AG04450 (cell line): ENCODE measurements around the gene SKI. TPM values are rescaled to one million over a fixed set of nuclear protein-coding genes. Genes with fewer than 3 reads are reported as not detected.

Experiments used
- CTCF ChIA-PET: fragments of 300-600, 350-600 bp; formaldehyde crosslinking; extraction: SDS; loops from one replicate; lab custom pipeline; 2022; ENCODE audit warnings: antibody characterized with exemption, inconsistent platforms; lab: Charles Lee
- POLR2A ChIA-PET: fragments of 350-600 bp; formaldehyde crosslinking; extraction: SDS; loops from one replicate; lab custom pipeline; 2021; ENCODE audit warnings: antibody characterized with exemption, inconsistent platforms; lab: Yijun Ruan, JAX
- DNase-seq: peaks from one replicate; pipeline ENCODE4 v3.0.0-alpha.2; 2011; ENCODE audit warnings: low read depth, low spot score
- H3K27ac ChIP-seq: one replicate; pipeline ENCODE4 v1.5.1; 2012; ENCODE audit warnings: low read depth, low read length, control low read depth
- H3K27me3 ChIP-seq: one replicate; pipeline ENCODE4 v1.6.0; 2012; ENCODE audit warnings: low read length; ENCODE audit not compliant: control insufficient read depth, insufficient read depth
- H3K4me3 ChIP-seq: 2 replicates; pipeline ENCODE4 v1.5.1; 2011; ENCODE audit warnings: mild to moderate bottlenecking, low read depth, low read length, control low read depth
- H3K9me3 ChIP-seq: 2 replicates; pipeline ENCODE4 v1.5.1; 2012; ENCODE audit warnings: low read length; ENCODE audit not compliant: control insufficient read depth, insufficient read depth
- CTCF ChIP-seq: IDR thresholded peaks from 2 replicates; pipeline ENCODE4 v1.5.1; 2011; ENCODE audit warnings: low read depth, low read length, control low read depth, inconsistent platforms
- polyA plus RNA-seq: library from polyadenylated mRNA; depleted of rRNA; stranded (reverse); fragments of >200 nt; gene quantifications from 2 replicates; pipeline ENCODE4 v1.2.3, GENCODE V29; 2011

SKI gene
- polyA plus RNA-seq, 1 experiment, result 6.7 TPM

DNA sequence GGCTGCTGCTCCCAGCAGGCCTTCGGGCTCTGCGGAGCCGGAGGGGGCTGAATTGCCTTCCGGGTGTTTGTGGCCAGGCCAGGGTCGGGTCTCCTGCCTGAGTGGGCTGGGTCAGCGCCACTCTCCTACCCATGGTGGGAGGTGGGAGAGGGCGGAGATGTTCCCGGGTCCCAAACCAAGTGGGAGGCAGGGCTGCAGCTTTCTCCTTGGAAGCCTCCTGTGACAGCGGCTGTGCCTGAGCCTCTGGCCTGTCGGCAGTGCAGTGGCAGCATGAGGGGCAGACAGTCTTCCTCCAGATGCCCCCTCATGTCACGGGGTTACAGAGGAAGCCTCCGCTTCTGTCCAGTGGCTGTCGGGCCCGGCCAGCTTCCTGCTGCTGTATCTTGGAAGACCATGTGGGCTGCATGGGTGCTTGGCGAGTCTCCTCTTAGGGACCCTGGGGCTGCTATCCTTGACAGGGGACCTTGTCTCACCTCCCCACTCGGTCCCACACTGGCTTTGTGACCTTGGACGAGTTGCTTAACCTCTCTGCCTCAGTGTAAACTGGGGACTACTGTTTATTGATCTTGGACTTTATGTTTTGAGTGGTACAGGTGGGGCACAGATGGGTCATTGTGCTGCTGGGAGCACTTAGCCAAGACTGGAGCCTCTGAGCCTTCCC lies 4.3 kb downstream of the SKI start:
- POLR2A ChIA-PET, result interaction anchor here (0.6 to 1.4 kb wide), 5 partner anchors 8 to 159 kb away, joined by 3 to 13 read pairs (median 5); partner anchors contain the start of genes MORN1 and RER1
- Histone ChIP-seq H3K27me3 (no peaks in the 10 kb centered on the region), H3K9me3 (peaks cover 6% of the 10 kb centered on the region; the same call in 1 of the 2 replicates), H3K27ac (peak overlapping the region; percentile 75), H3K4me3 (peak overlapping the region; percentile 87)
- CTCF ChIA-PET, result interaction anchor here (0.9 to 2.4 kb wide), 3 partner anchors 38 to 150 kb away, joined by 10 to 13 read pairs (median 12); partner anchors contain the start of gene FAAP20
- TF ChIP-seq CTCF, result no peak
- no peak for DNase-seq

GRCh38 chr1:2232916-2233438 lies 4.9 kb downstream of the SKI start:
- no peak for DNase-seq
- CTCF ChIA-PET, result interaction anchor here (1.9 to 2.9 kb wide), 3 partner anchors 38 to 149 kb away, joined by 11 to 13 read pairs (median 13); partner anchors contain the start of gene FAAP20
- no peaks in the 10 kb centered on the region for H3K27me3 ChIP-seq
- no peak for TF ChIP-seq CTCF
- peak overlapping the region; percentile 87 for H3K4me3 ChIP-seq
- peak overlapping the region; percentile 75 for H3K27ac ChIP-seq
- peaks cover 6% of the 10 kb centered on the region; the same call in 1 of the 2 replicates for H3K9me3 ChIP-seq
- POLR2A ChIA-PET, result interaction anchor here (0.7 kb wide), 1 partner anchor 38 kb away, joined by 3 read pairs; the partner anchor contains the start of gene FAAP20

GRCh38 chr1:2233468-2233867 lies 5.3 kb downstream of the SKI start:
- DNase-seq, result no peak
- H3K4me3 ChIP-seq, result peak overlapping the region; percentile 87

DNA sequence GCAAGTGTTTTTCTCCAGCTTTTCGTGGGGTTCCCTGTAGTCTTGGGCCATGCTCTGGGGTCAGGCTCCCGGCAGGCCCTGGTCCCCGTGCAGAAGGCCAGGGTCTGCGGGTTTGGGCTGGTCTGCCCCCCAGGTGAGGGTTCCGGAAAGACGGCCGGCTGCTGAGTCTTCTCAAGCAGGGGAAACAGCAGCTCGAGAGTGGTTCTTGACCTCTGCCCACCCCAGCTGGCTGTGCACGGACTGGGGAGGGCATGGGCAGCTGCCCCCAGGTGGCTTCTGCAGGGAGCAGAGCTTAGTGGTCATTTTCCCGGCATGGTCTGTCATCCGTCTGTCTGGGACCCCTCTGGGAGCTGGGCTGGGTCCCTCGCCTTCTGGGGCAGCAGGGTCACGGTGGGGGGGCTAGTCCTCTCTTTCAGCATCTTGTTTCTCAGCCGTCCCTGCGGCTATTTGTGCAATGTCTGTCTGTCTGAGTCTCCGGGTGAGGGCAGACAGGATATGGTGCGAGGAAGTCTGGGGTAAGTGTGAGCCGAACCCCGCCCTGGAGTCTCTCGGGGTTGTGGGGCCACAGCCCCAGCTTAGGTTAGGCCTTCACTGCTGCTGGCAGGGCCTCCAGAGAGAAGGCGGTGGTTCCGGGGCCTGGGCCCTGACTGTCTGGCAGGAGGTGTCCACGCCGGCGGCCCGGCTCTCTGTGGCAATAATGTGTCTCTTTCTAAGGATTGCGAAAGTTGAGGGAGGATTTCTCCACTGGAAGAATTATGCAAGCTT lies 6.1 kb downstream of the SKI start:
- Histone ChIP-seq H3K27me3 (no peaks in the 10 kb centered on the region), H3K9me3 (peaks cover 5% of the 10 kb centered on the region; the same call in 1 of the 2 replicates), H3K4me3 (peak overlapping the region; percentile 87), H3K27ac (no peak overlapping the region)
- POLR2A ChIA-PET, result interaction anchor here (0.6 to 1.3 kb wide), 5 partner anchors 38 to 88 kb away, joined by 3 to 6 read pairs (median 4); partner anchors contain the start of gene FAAP20
- CTCF ChIA-PET, result interaction anchor here (0.8 to 2.9 kb wide), 5 partner anchors 39 to 148 kb away, joined by 3 to 13 read pairs (median 5); partner anchors contain the start of gene FAAP20
- TF ChIP-seq CTCF, result no peak
- DNase-seq, result peak; percentile 61

More at GRCh38 chr1:2233468-2233867, 5.3 kb downstream of the SKI start:
- no peak overlapping the region for H3K27ac ChIP-seq
- H3K27me3 ChIP-seq, result no peaks in the 10 kb centered on the region
- no peak for TF ChIP-seq CTCF
- H3K9me3 ChIP-seq, result peaks cover 6% of the 10 kb centered on the region; the same call in 1 of the 2 replicates
- ChIA-PET POLR2A (interaction anchor here (0.7 to 1.3 kb wide), 2 partner anchors 39 to 78 kb away, joined by 3 to 5 read pairs; partner anchors contain the start of gene FAAP20), CTCF (interaction anchor here (0.8 to 2.9 kb wide), 4 partner anchors 38 to 148 kb away, joined by 3 to 13 read pairs (median 7); partner anchors contain the start of gene FAAP20)
